HG03025 (cell line): ENCODE measurements around the gene TTLL7.

Experiments
- ATAC-seq: cut with Tn5 transposase; IDR thresholded peaks from one replicate; pipeline ENCODE4 v1.9.1; 2021; ENCODE audit warnings: mild to moderate bottlenecking, moderate library complexity; ENCODE audit not compliant: unreplicated experiment, low FRiP score

Gene TTLL7

DNA sequence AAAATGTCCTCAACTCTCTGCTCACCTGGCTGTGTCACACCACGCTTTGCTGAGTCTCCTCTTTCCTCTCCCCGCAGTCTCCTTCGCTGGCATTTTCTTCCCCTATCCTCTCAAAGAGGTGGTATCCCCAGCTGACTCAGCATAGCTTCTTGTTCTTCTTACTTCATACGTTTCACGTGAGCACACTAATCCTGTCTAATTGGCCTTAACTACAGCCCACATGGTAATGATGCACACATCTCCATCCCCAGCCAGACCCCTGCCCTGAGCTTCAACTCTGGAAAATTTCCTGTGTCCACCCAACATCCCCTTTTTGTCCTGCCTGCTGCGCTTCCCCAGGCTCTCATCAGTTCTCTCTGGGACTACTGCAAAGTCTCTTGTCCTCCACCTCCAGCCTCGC, 169.8 kb downstream of the TTLL7 start:
- ATAC-seq = no peak

DNA sequence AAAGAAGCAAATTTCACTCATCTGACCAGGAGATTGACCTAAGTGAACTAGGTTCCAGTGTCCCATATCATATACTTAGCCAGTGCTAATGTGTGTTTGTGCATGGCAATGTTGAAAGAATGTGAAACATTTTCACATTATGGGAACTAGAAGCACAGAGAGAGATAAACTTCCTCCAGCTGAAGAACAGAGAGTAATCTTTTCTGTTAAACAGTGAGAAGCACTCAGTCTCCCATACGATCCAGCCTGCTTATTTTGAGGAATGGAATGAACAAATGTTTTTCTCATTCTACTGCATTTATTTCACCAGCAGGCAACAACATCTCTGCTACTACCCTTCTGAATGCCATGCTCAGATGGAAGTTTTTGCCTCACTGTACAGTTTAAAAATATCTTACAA, 170.5 kb downstream of the TTLL7 start:
- no peak for ATAC-seq

DNA sequence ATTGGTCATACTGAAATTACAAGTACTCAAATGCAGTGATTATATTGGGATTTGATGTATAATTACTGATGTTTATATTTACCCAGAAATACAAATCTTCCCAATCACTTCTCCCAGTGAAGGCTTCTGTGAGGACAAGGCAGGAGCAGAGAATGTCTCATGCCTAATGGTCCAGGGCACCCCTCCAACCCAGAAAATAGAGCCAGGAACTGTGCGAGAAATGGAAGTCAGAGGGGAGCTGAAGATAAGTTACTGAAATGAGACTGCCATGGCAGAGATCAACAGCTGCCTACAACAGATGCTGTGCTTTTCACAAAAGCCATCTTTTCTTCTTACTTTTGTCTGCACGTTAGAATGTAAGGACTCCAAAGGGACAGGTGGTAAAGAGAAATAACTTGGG, 171.2 kb downstream of the TTLL7 start:
- ATAC-seq = no peak

DNA sequence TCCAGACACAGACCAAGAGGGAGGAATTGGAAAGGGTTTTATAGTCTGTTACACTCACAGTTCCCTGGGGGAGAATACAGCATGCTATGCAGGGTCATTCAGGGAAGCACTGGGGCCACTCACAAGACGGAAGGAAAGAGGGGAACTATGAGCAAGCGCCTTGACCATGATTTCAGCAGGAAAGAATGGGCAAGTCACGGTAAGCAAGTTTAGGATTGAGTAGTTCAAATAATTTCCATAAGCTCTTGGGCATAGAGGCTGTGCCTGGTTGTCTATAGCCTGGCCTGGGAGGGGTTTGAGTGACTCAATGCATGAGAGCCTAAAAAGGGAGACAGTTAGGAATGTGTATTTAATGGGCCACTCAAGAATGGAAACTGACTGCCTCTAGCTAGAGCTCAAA, 176.7 kb downstream of the TTLL7 start:
- no peak for ATAC-seq

DNA sequence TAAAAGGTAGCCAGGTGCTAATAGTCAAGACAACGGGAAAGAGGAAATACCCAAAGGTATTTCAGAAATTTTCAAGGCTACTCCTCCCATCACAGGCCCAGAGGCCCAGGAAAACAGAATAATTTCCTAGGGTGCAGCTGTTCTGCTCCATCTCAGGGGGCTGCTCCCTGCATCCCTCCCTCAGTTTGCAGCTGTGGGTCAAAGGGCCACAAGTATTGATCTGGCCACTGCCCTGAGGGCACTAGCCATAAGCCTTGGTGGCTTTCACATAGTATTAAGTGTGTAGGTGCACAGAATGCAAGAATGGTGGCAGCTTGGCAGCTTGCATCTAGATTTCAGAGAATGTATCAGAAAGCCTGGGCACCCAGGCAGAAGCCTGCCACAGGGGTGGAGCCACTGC, 179.5 kb downstream of the TTLL7 start:
- no peak for ATAC-seq

DNA sequence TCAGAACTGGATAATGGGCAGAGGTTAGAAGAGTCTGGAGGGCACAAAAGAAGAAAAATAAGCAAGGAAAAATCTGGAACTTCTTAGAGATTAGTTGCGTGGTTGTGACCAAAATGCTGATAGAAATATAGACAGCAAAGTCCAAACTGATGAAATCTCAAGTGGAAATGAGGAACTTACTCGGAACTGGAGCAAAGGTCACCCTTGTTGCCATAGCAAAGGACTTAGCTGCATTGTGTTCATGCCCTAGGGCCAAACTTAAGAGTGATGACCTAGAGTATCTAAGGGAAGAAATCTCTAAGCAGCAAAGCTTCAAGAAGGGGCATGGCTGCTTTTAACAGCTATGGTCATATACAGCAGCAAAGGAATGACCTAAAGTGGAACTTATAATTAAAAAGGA, 180.0 kb downstream of the TTLL7 start:
- no peak for ATAC-seq

DNA sequence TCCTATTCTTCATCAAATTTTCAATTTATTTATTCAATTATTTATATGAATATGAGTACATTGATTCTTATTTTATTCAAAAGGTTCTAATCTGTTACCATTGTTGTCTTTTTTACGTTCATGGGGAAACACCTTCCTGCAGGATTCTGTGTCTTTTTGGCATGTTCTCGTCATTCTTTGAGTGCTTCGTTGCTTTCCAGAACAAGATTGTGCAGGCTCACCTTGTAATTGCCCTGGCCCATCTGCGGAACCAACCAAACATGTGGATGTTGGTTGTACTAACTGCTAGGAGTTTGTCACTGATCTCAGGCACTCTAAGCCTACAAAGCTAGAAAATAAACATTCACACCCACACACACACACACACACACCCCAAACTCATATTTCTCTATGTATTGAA, 182.1 kb downstream of the TTLL7 start:
- no peak for ATAC-seq

DNA sequence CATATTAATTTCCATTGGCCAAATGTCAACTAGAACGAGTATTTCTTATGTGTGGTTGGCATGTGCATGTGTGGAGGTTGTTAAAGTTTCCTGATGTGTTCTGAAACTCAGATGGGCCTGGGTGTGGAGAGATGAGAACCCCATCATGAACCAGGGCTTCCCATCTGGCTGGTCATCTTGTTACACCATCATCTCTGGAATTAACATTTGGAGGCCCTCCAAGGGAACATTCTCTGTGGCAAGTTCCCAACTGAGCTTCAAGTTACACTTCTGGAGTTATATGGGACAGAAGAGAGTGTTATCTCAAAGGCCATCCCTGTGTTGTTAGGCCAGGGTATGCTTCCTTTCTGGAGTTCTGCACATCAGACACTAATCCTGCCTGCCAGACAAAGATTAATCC, 183.6 kb downstream of the TTLL7 start:
- ATAC-seq = no peak
